Erythroblast (primary cell): Measurements from ENCODE around the gene RPP21.
"Not testable (repeated sequence)": the region's sequence is repeated elsewhere in the genome, so short reads cannot be mapped to it uniquely, and the experiment has no call there.

Experiments used
- DNase-seq, 2 experiments: peaks; one replicate each; lab custom pipeline; 2025; lab: John Stamatoyannopoulos, UW
- GATA1 ChIP-seq: IDR thresholded peaks from 2 replicates; pipeline ENCODE4 v1.6.1; 2011; ENCODE audit warnings: low read depth, mild to moderate bottlenecking, control low read depth, low read length, moderate library complexity
- POLR2A ChIP-seq: IDR thresholded peaks from 2 replicates; pipeline ENCODE4 v1.6.1; 2011; ENCODE audit warnings: mild to moderate bottlenecking, low read length

Gene RPP21

GRCh38 chr6:30344191-30344867, 627 bp upstream of the RPP21 start:
- TF ChIP-seq GATA1 (no peak), POLR2A (no peak)
- no peak for DNase-seq

GRCh38 chr6:30345852-30346251, 896 bp downstream of the RPP21 start:
- DNase-seq, result peak in 1 of 2 experiments; percentile 16
- no peak for TF ChIP-seq GATA1
- no peak for TF ChIP-seq POLR2A

GRCh38 chr6:30348957-30349356, 4.0 kb downstream of the RPP21 start:
- DNase-seq, result no peak
- TF ChIP-seq GATA1, result no peak

GRCh38 chr6:30349421-30350177, 4.6 kb downstream of the RPP21 start:
- TF ChIP-seq GATA1, result no peak
- TF ChIP-seq POLR2A, result no peak
- no peak for DNase-seq

GRCh38 chr6:30350524-30350923, 5.6 kb downstream of the RPP21 start:
- no peak for DNase-seq
- TF ChIP-seq POLR2A, result no peak
- no peak for TF ChIP-seq GATA1

GRCh38 chr6:30352550-30352949, 7.6 kb downstream of the RPP21 start:
- no peak for TF ChIP-seq GATA1
- no peak for TF ChIP-seq POLR2A

GRCh38 chr6:30355281-30355680, 10.3 kb downstream of the RPP21 start:
- no peak for DNase-seq
- no peak for TF ChIP-seq POLR2A

More at GRCh38 chr6:30352550-30352949, 7.6 kb downstream of the RPP21 start:
- no peak for DNase-seq

- DNase-seq, result no peak
- TF ChIP-seq POLR2A, result no peak
- TF ChIP-seq GATA1, result no peak
These were observed 11.6 kb downstream of the RPP21 start for GRCh38 chr6:30356536-30356935.

- peak; percentile 63 to 69 for DNase-seq
- no peak for TF ChIP-seq GATA1
These were observed 13.0 kb downstream of the RPP21 start for GRCh38 chr6:30357678-30358540.

- no peak for DNase-seq
- TF ChIP-seq POLR2A, result no peak
- no peak for TF ChIP-seq GATA1
These were observed 14.3 kb downstream of the RPP21 start for GRCh38 chr6:30359276-30359675.

- DNase-seq, result no peak
- no peak for TF ChIP-seq POLR2A
- TF ChIP-seq GATA1, result no peak
These were observed 15.2 kb downstream of the RPP21 start for GRCh38 chr6:30360139-30360538.

GRCh38 chr6:30361661-30362060, 16.7 kb downstream of the RPP21 start:
- DNase-seq, result no peak
- TF ChIP-seq GATA1 (no peak), POLR2A (no peak)

- TF ChIP-seq GATA1 (no peak), POLR2A (no peak)
- no peak for DNase-seq
These were observed 18.5 kb downstream of the RPP21 start for GRCh38 chr6:30363459-30363858.

GRCh38 chr6:30364591-30364990, 19.6 kb downstream of the RPP21 start:
- no peak for DNase-seq
- TF ChIP-seq GATA1, result no peak
- no peak for TF ChIP-seq POLR2A

GRCh38 chr6:30369280-30369679, 24.3 kb downstream of the RPP21 start:
- DNase-seq, result not testable (repeated sequence)
